ENCODE data around the gene TINCR. TPM values are rescaled to one million over a fixed set of nuclear protein-coding genes. Genes with fewer than 3 reads are reported as not detected.

The TINCR gene
- total RNA-seq, 1 experiment from 2014 or later: 2.3 TPM

DNA sequence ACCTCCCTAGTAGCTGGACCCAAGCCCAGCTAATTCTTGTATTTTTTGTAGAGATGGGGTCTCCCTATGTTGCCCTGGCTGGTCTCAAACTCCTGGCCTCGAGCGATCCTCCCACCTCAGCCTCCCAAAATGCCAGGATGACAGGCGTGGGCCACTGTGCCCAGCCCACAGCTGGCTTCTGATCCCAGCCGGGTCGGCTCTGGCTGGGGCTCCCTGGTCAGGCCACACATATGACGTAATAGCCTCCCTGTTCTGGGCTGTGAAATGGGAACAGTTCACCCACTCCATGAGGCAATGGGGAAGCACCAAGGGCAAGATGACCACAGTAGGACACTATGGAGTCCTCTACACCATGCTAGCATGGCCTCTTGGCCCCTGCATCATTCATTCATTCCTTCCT lies 41.1 kb downstream of the TINCR start:
- TF ChIP-seq, protein P1, sequence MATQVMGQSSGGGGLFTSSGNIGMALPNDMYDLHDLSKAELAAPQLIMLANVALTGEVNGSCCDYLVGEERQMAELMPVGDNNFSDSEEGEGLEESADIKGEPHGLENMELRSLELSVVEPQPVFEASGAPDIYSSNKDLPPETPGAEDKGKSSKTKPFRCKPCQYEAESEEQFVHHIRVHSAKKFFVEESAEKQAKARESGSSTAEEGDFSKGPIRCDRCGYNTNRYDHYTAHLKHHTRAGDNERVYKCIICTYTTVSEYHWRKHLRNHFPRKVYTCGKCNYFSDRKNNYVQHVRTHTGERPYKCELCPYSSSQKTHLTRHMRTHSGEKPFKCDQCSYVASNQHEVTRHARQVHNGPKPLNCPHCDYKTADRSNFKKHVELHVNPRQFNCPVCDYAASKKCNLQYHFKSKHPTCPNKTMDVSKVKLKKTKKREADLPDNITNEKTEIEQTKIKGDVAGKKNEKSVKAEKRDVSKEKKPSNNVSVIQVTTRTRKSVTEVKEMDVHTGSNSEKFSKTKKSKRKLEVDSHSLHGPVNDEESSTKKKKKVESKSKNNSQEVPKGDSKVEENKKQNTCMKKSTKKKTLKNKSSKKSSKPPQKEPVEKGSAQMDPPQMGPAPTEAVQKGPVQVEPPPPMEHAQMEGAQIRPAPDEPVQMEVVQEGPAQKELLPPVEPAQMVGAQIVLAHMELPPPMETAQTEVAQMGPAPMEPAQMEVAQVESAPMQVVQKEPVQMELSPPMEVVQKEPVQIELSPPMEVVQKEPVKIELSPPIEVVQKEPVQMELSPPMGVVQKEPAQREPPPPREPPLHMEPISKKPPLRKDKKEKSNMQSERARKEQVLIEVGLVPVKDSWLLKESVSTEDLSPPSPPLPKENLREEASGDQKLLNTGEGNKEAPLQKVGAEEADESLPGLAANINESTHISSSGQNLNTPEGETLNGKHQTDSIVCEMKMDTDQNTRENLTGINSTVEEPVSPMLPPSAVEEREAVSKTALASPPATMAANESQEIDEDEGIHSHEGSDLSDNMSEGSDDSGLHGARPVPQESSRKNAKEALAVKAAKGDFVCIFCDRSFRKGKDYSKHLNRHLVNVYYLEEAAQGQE (IDR thresholded peaks at IDR 0.05; ENCODE audit: insufficient read depth in 1 of 2, low read depth in 2 of 2, low read length in 1 of 2): no peak
- TF ChIP-seq SIN3A (IDR thresholded peaks at IDR 0.05; ENCODE audit: borderline replicate concordance, insufficient read depth, low read depth, low read length) (no peak), POLR2AphosphoS5 (IDR thresholded peaks at IDR 0.05; ENCODE audit: low read depth, low read length) (no peak), TCF7L2 (IDR thresholded peaks at IDR 0.05; ENCODE audit: low read depth, low read length) (no peak)
- TF ChIP-seq, protein P2, sequence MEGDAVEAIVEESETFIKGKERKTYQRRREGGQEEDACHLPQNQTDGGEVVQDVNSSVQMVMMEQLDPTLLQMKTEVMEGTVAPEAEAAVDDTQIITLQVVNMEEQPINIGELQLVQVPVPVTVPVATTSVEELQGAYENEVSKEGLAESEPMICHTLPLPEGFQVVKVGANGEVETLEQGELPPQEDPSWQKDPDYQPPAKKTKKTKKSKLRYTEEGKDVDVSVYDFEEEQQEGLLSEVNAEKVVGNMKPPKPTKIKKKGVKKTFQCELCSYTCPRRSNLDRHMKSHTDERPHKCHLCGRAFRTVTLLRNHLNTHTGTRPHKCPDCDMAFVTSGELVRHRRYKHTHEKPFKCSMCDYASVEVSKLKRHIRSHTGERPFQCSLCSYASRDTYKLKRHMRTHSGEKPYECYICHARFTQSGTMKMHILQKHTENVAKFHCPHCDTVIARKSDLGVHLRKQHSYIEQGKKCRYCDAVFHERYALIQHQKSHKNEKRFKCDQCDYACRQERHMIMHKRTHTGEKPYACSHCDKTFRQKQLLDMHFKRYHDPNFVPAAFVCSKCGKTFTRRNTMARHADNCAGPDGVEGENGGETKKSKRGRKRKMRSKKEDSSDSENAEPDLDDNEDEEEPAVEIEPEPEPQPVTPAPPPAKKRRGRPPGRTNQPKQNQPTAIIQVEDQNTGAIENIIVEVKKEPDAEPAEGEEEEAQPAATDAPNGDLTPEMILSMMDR (IDR thresholded peaks at IDR 0.05): no peak
- in situ Hi-C loops (cut with HindIII; ENCODE audit: low pct_unique_long_range_greater_than_20kb, low sequenced_read_pairs): no loop called here
- no peaks in the 10 kb centered on the region for H3K36me3 ChIP-seq (ENCODE audit: control insufficient read depth, insufficient read depth, low read length)
- no peaks in the 10 kb centered on the region for H3K9me3 ChIP-seq (ENCODE audit: control insufficient read depth, insufficient read depth, low read depth, low read length)
- no peaks in the 10 kb centered on the region for H3K4me1 ChIP-seq (ENCODE audit: control insufficient read depth, insufficient read depth, low read length)
- H3K27me3 ChIP-seq (ENCODE audit: control insufficient read depth, insufficient read depth, low read length): no peaks in the 10 kb centered on the region
- ATAC-seq (no peak), DNase-seq (ENCODE audit: low read depth, low spot score) (no peak)
- BruUV-seq (replicated peaks): no TSS peak
- ChIA-PET CTCF (no interaction called here), POLR2A (no interaction called here)
- H3K4me3 ChIP-seq (ENCODE audit: low read depth in 2 of 2, low read length in 2 of 2): no peak overlapping the region
- no peak overlapping the region for H3K27ac ChIP-seq (ENCODE audit: low read length)
- intact Hi-C loops (cut with micrococcal nuclease; ENCODE audit: unreplicated experiment): no loop called here

DNA sequence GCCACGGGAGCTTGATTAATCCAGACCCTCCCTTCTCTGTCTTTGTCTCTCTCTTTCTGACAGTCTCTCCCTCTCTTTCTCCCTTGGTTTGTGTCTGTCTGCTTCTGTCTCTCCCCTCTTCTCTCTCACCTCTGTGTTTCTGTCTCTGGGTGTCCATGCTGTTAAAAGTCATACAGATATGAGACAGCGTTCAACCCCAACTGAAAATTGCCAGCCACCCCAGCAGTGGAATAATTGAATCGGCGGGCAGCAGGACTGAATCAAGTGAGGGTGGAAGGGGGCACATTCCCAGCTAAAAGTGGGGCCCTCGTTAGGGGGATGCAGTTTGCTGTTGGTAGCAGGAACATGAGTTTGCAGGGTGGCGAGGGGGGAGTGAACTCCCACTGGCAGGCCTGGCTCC lies 43.7 kb downstream of the TINCR start:
- ATAC-seq (no peak), DNase-seq (ENCODE audit: low read depth, low spot score) (no peak)
- Histone ChIP-seq H3K27me3 (ENCODE audit: control insufficient read depth, insufficient read depth, low read length) (no peaks in the 10 kb centered on the region), H3K9me3 (ENCODE audit: control insufficient read depth, insufficient read depth, low read depth, low read length) (no peaks in the 10 kb centered on the region), H3K4me3 (ENCODE audit: low read depth in 2 of 2, low read length in 2 of 2) (no peak overlapping the region), H3K4me1 (ENCODE audit: control insufficient read depth, insufficient read depth, low read length) (no peaks in the 10 kb centered on the region), H3K36me3 (ENCODE audit: control insufficient read depth, insufficient read depth, low read length) (no peaks in the 10 kb centered on the region), H3K27ac (ENCODE audit: low read length) (no peak overlapping the region)
- TF ChIP-seq POLR2AphosphoS5 (IDR thresholded peaks at IDR 0.05; ENCODE audit: low read depth, low read length): no peak
- TF ChIP-seq, protein P1 (IDR thresholded peaks at IDR 0.05; ENCODE audit: insufficient read depth in 1 of 2, low read depth in 2 of 2, low read length in 1 of 2): no peak
- TF ChIP-seq TCF7L2 (IDR thresholded peaks at IDR 0.05; ENCODE audit: low read depth, low read length): no peak
- intact Hi-C loops (cut with micrococcal nuclease; ENCODE audit: unreplicated experiment): no loop called here
- ChIA-PET CTCF (no interaction called here), POLR2A (no interaction called here)
- in situ Hi-C loops (cut with HindIII; ENCODE audit: low pct_unique_long_range_greater_than_20kb, low sequenced_read_pairs): no loop called here
- no TSS peak for BruUV-seq (replicated peaks)
